H7 (cell line): ENCODE data around the gene PTK7. TPM values are rescaled to one million over a fixed set of nuclear protein-coding genes. Genes with fewer than 3 reads are reported as not detected.
"Not testable (repeated sequence)": the region's sequence is repeated elsewhere in the genome, so short reads cannot be mapped to it uniquely, and the experiment has no call there.

ENCODE experiments used
- DNase-seq: peaks from one replicate; pipeline ENCODE4 v3.0.0; 2012
- H3K27me3 ChIP-seq: 2 replicates; pipeline ENCODE4 v1.6.0; 2011; ENCODE audit warnings: mild to moderate bottlenecking, low read length; ENCODE audit not compliant: control insufficient read depth, insufficient read depth
- H3K36me3 ChIP-seq: replicated peaks from 2 replicates; pipeline ENCODE4 v1.5.1; 2011; ENCODE audit warnings: low read length; ENCODE audit not compliant: control insufficient read depth, insufficient read depth
- H3K4me3 ChIP-seq: 2 replicates; pipeline ENCODE4 v1.5.1; 2011; ENCODE audit warnings: low read depth, mild to moderate bottlenecking, control low read depth, low read length, moderate library complexity; ENCODE audit not compliant: insufficient read depth
- total RNA-seq: library from RNA; depleted of rRNA; stranded (reverse); fragments of >200 nt; shearing (Covaris generic); gene quantifications from 2 replicates; pipeline ENCODE4 v1.2.3, GENCODE V29; 2014

The PTK7 gene
- total RNA-seq, 1 experiment from 2014 or later, result 143 TPM

- no peak overlapping the region for H3K4me3 ChIP-seq
- no peak for DNase-seq
Measured at GRCh38 chr6:43107344-43108062, 31.4 kb downstream of the PTK7 start.

GRCh38 chr6:43113431-43114260 is 37.5 kb downstream of the PTK7 start:
- H3K36me3 ChIP-seq, result no peaks in the 10 kb centered on the region
- peak; percentile 56 for DNase-seq
- H3K4me3 ChIP-seq, result no peak overlapping the region
- H3K27me3 ChIP-seq, result no peaks in the 10 kb centered on the region

More at GRCh38 chr6:43107344-43108062, 31.4 kb downstream of the PTK7 start:
- Histone ChIP-seq H3K36me3 (no peaks in the 10 kb centered on the region), H3K27me3 (no peaks in the 10 kb centered on the region)

DNA sequence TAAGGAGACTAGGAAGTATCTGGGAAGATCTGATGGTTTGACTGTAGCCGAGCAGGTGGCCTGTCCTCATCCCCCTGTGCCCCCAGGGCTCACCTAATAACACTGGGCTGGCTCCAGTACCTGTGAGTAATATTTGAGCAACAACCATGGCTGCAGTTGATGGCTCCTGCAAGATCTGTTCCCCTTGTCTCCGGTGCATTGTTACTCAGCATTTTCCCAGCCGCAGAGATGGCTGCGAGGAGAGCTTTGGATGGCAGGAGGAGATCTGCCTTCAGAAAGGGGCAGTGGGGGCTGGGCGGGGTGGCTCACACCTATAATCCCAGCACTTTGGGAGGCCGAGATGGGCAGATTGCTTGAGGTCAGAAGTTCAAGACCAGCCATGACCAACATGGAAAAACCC is 39.3 kb downstream of the PTK7 start:
- peak; percentile 32 for DNase-seq
- Histone ChIP-seq H3K27me3 (no peaks in the 10 kb centered on the region), H3K4me3 (no peak overlapping the region), H3K36me3 (no peaks in the 10 kb centered on the region)

DNA sequence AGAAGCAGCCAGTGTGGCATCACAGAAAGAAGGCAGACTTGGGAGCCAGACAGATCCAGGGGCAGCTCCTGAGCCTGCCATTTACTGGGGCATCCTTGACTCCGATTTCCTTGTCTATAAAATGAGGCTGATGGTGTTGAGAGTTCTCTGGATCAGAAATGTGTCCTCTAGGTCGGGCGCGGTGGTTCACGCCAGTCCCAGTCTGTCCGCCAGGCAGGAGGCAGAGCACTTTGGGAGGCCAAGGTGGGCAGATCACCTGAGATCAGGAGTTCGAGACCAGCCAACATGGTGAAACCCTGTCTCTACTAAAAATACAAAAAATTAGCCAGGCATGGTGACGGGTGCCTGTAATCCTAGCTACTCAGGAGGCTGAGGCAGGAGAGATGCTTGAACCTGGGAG is 41.4 kb downstream of the PTK7 start:
- not testable (repeated sequence) for H3K4me3 ChIP-seq, H3K36me3 ChIP-seq, H3K27me3 ChIP-seq, DNase-seq

DNA sequence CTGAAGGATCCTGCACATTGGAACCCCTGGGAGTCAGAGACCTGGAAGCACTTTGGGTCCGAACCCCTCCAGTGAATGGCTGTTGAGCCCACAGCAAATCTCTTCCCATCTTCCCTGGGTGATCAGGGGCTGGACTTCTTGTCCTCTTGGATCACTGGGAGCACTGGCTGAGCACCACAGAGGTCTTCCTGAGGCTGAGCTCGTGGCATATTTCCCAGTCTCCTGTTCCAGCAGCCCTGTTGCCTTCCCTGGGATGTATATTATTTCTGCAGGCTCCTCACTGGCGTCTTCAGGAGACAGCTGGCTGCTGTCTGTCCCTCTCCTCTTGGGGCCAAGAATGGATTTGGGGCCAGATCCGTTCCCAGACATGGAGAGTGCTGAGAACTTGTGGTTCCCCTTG is 43.4 kb downstream of the PTK7 start:
- no peak for DNase-seq
- no peaks in the 10 kb centered on the region for H3K36me3 ChIP-seq
- H3K4me3 ChIP-seq, result no peak overlapping the region
- no peaks in the 10 kb centered on the region for H3K27me3 ChIP-seq

- Histone ChIP-seq H3K36me3 (no peaks in the 10 kb centered on the region), H3K27me3 (no peaks in the 10 kb centered on the region), H3K4me3 (no peak overlapping the region)
- peak; percentile 20 for DNase-seq
Measured at GRCh38 chr6:43120101-43120763, 44.1 kb downstream of the PTK7 start.

DNA sequence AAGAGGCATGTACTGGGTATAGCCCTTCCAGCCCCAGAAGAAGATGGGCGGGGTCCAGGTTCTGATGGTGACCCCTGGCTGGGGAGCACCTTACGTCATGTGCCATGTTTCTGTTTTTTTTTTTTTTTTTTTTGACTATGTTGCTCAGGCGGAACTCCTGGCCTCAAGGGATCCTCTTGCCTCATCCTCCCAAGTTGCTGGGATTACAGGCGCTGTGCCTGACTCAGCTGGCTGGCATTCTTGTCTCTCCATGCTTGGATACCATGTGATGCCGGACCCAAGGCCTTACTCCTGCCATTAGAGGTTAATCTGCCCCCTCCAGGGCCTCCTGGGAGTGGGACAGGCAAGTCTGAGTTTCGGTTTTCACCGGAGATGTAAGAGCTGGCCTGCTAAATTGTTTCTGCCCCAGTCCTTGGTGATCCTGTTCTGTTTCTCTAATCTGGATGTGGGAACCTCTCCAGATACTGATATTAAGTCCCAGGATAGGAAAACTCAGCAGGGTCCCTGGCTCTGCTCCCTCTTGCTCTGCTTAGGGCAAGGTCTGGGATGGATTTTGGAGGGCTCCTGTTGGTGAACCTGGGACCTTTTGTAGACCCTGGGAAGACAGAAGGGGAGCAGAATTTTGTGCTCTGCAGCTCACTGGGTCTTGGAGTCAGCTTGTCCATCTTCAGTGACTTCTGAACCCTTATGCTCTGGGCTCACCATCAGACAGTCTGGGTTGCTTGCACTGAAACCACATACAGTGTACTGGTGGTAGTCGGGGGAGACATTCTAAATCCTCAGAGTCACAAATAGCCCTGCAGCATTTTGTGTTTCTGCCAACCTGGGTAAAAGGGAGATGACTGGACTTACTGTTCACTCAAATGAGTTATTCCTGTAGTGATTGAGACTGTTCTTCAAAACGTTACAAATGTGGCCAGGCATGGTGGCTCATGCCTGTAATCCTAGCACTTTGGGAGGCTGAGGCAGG is 45.1 kb downstream of the PTK7 start:
- Histone ChIP-seq H3K4me3 (no peak overlapping the region), H3K27me3 (no peaks in the 10 kb centered on the region), H3K36me3 (no peaks in the 10 kb centered on the region)
- DNase-seq, result peak; percentile 44

GRCh38 chr6:43122146-43122545 is 46.0 kb downstream of the PTK7 start:
- H3K36me3 ChIP-seq, result no peaks in the 10 kb centered on the region
- H3K4me3 ChIP-seq, result no peak overlapping the region
- H3K27me3 ChIP-seq, result no peaks in the 10 kb centered on the region
- DNase-seq, result peak; percentile 11

DNA sequence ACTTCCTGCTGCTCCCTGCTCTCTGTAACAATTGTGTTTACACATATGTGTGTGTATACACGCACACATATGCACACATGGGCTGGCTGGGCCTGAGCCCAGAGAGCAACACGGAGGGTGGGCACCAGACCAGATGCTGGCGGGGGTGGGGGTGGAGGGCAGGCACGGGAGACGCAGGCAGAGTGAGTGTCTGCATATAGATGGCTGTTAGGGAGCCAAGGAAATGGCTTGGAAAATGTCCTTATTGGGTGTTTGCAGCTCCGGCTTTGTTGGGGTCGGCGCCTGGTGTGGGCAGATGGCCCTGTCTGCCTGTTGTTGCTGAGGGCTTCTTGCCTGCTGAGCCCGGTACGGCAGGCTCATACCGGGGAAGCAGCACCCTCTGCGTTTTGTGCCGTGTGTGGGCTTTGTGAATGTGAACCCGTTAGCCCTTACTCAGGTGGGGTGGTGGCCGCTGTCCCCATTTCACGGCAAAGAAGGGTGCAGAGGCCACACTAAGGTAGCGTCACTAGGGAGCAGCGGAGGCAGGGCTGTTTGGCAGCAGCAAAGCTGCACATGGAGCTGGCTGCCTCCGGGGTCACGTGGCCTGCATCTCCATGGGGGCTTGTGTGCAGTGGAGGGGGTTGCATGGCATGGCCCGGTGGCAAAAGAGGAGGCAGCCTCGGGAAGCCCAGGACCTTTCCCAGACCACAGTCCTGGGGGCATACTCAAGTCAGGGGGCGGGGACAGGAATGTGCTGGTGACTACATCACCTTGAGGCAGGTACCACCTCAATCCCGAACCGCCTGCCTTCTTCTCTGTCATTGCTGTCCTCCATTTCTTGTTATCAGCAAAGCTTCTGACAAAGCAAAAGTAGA is 47.6 kb downstream of the PTK7 start:
- H3K27me3 ChIP-seq, result no peaks in the 10 kb centered on the region
- no peaks in the 10 kb centered on the region for H3K36me3 ChIP-seq
- DNase-seq, result peak; percentile 58
- H3K4me3 ChIP-seq, result no peak overlapping the region

GRCh38 chr6:43124481-43124880 is 48.4 kb downstream of the PTK7 start:
- H3K4me3 ChIP-seq, result no peak overlapping the region
- no peaks in the 10 kb centered on the region for H3K36me3 ChIP-seq
- DNase-seq, result no peak
- no peaks in the 10 kb centered on the region for H3K27me3 ChIP-seq

DNA sequence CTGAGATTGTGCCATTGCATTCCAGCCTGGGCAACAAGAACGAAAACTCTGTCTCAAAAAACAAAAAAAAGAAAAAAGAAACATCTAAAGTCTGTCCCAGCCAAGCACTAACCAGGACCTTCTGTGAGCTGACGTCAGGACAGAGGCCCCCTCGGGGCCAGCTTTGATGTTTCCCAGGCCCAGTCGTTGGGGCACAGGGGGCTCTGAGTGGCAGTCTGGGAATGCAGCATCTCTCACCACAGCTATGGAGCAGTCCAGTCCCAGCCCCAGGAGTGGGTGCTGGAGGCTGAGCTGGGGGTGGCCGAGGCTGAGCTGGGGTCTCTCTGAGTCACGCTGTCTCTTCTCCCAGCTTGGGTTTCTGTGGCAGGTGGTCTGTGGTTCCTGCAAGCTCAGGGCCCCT is 49.0 kb downstream of the PTK7 start:
- peak; percentile 21 for DNase-seq
- H3K27me3 ChIP-seq, result no peaks in the 10 kb centered on the region
- no peaks in the 10 kb centered on the region for H3K36me3 ChIP-seq
- no peak overlapping the region for H3K4me3 ChIP-seq

DNA sequence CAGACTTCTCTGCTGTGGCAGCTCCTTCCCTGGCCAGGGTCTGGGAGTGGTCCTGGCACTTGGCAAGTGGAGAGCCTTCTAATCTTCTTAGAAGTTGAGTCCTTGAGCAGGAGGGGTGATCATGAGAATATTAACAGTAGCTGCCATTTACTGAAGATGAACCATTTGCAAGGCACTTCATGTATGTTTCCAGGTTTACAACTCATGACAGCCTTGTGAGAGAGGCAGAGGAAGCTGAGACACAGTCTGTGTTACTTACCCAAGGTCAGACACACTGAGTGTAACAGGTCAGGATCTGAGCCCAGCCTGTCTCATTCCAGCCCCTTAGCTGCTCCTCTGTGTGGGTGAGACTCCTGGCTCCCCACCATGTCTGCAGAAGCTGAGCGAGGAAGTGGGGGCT is 49.4 kb downstream of the PTK7 start:
- H3K27me3 ChIP-seq, result no peaks in the 10 kb centered on the region
- H3K36me3 ChIP-seq, result no peaks in the 10 kb centered on the region; the same call in 1 of the 2 replicates
- peak; percentile 16 for DNase-seq
- no peak overlapping the region for H3K4me3 ChIP-seq

DNA sequence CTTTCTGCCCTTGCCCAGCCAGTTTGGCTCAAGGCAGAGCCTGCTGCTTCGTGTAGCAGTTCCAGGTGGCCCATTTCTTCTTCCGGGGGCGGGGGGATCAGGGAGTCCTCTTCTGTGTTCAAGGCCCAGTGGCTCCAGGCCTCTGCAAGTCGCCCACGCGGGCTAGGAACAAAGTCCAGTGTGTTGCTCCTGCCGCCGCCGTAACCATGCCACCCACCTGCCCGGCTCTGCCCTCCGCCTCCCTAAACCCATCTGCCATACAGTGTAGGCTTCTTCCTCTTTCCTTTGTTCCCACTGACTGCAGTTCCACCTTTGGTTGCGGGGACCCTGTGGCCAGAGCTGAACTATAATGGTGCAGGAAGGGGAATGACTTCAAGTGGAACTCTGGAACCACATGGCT is 51.1 kb downstream of the PTK7 start:
- Histone ChIP-seq H3K4me3 (no peak overlapping the region), H3K27me3 (no peaks in the 10 kb centered on the region), H3K36me3 (peaks cover 5% of the 10 kb centered on the region)
- DNase-seq, result peak; percentile 36
